ENCODE results near the gene ZNF606. TPM values are rescaled to one million over a fixed set of nuclear protein-coding genes. Genes with fewer than 3 reads are reported as not detected.

Gene ZNF606
- total RNA-seq, 1 experiment from 2014 or later, result 16.1 TPM

- CTCF ChIA-PET, result no interaction called here
- no peaks in the 10 kb centered on the region for H3K4me1 ChIP-seq (ENCODE audit: control insufficient read depth, insufficient read depth, low read length)
- H3K27me3 ChIP-seq (ENCODE audit: control insufficient read depth, insufficient read depth, low read length), result no peaks in the 10 kb centered on the region
- no TSS peak for BruUV-seq (replicated peaks)
- intact Hi-C loops (cut with micrococcal nuclease; ENCODE audit: unreplicated experiment) (no loop called here), in situ Hi-C loops (cut with HindIII; ENCODE audit: low pct_unique_long_range_greater_than_20kb, low sequenced_read_pairs) (no loop called here)
- TF ChIP-seq SIN3A (IDR thresholded peaks at IDR 0.05; ENCODE audit: borderline replicate concordance, insufficient read depth, low read depth, low read length) (no peak), POLR2AphosphoS5 (IDR thresholded peaks at IDR 0.05; ENCODE audit: low read depth, low read length) (no peak), TCF7L2 (IDR thresholded peaks at IDR 0.05; ENCODE audit: low read depth, low read length) (no peak), REST (IDR thresholded peaks at IDR 0.05; ENCODE audit: insufficient read depth in 1 of 2, low read depth in 2 of 2, low read length in 1 of 2) (no peak)
- H3K36me3 ChIP-seq (ENCODE audit: control insufficient read depth, insufficient read depth, low read length), result no peaks in the 10 kb centered on the region
- ATAC-seq (no peak), DNase-seq (ENCODE audit: low read depth, low spot score) (no peak)
- H3K4me3 ChIP-seq (ENCODE audit: low read depth in 2 of 2, low read length in 2 of 2), result no peak overlapping the region
- POLR2A ChIA-PET, result no interaction called here
- H3K9me3 ChIP-seq (ENCODE audit: control insufficient read depth, insufficient read depth, low read depth, low read length), result no peaks in the 10 kb centered on the region
- H3K27ac ChIP-seq (ENCODE audit: low read length), result no peak overlapping the region
These were observed 31.8 kb upstream of the ZNF606 start for GRCh38 chr19:58034477-58034793.

GRCh38 chr19:58033741-58034476 is 31.3 kb upstream of the ZNF606 start, which contains the start of gene ZSCAN1:
ZSCAN1 (plus strand) TSS chr19:58034025; CDS start chr19:58037837, 3,812 bp downstream.
- no peak for DNase-seq (ENCODE audit: low read depth, low spot score)
- intact Hi-C loops (cut with micrococcal nuclease; ENCODE audit: unreplicated experiment) (no loop called here), in situ Hi-C loops (cut with HindIII; ENCODE audit: low pct_unique_long_range_greater_than_20kb, low sequenced_read_pairs) (no loop called here)
- Histone ChIP-seq H3K4me1 (ENCODE audit: control insufficient read depth, insufficient read depth, low read length) (no peaks in the 10 kb centered on the region), H3K36me3 (ENCODE audit: control insufficient read depth, insufficient read depth, low read length) (no peaks in the 10 kb centered on the region), H3K27ac (ENCODE audit: low read length) (no peak within 1 kb of the TSS), H3K9me3 (ENCODE audit: control insufficient read depth, insufficient read depth, low read depth, low read length) (no peaks in the 10 kb centered on the region), H3K4me3 (ENCODE audit: low read depth in 2 of 2, low read length in 2 of 2) (no peak within 1 kb of the TSS), H3K27me3 (ENCODE audit: control insufficient read depth, insufficient read depth, low read length) (no peaks in the 10 kb centered on the region)
- ChIA-PET CTCF (no interaction called here), POLR2A (no interaction called here)
- BruUV-seq (replicated peaks), result no TSS peak
- ATAC-seq, result no peak
- TF ChIP-seq CTCF (IDR thresholded peaks at IDR 0.05) (no peak), TCF7L2 (IDR thresholded peaks at IDR 0.05; ENCODE audit: low read depth, low read length) (no peak), REST (IDR thresholded peaks at IDR 0.05; ENCODE audit: insufficient read depth in 1 of 2, low read depth in 2 of 2, low read length in 1 of 2) (no peak), POLR2AphosphoS5 (IDR thresholded peaks at IDR 0.05; ENCODE audit: low read depth, low read length) (no peak), SIN3A (IDR thresholded peaks at IDR 0.05; ENCODE audit: borderline replicate concordance, insufficient read depth, low read depth, low read length) (no peak)

Data from Panc1 (cell line).